Muscle layer of duodenum (tissue), 2 donors: ENCODE measurements around the gene C17orf75.
"Not testable (repeated sequence)": the region's sequence is repeated elsewhere in the genome, so short reads cannot be mapped to it uniquely, and the experiment has no call there.

Experiments
- H3K27ac ChIP-seq: one replicate; pipeline ENCODE4 v1.7.0; 2013; ENCODE audit warnings: mild to moderate bottlenecking, low read length
- H3K27me3 ChIP-seq: one replicate; pipeline ENCODE4 v1.7.0; 2013; ENCODE audit warnings: low read depth, mild to moderate bottlenecking, control low read depth, low read length
- H3K36me3 ChIP-seq, 2 donors: one replicate each; pipeline ENCODE4 v1.7.0; 2013; ENCODE audit warnings: low read length in 2 of 2, control low read depth in 1 of 2, mild to moderate bottlenecking in 1 of 2; ENCODE audit not compliant: insufficient read depth in 2 of 2, control insufficient read depth in 1 of 2
- H3K4me1 ChIP-seq, 2 donors: one replicate each; pipeline ENCODE4 v1.7.0; 2013; ENCODE audit warnings: low read length in 2 of 2, mild to moderate bottlenecking in 2 of 2, control low read depth in 1 of 2, moderate library complexity in 1 of 2; ENCODE audit not compliant: insufficient read depth in 2 of 2, control insufficient read depth in 1 of 2
- H3K4me3 ChIP-seq, 2 donors: one replicate each; pipeline ENCODE4 v1.7.0; 2013; ENCODE audit warnings: low read length in 2 of 2, low read depth in 1 of 2, mild to moderate bottlenecking in 1 of 2
- H3K9me3 ChIP-seq, 2 donors: one replicate each; pipeline ENCODE4 v1.7.0; 2013; ENCODE audit warnings: low read length in 2 of 2, control low read depth in 1 of 2, mild to moderate bottlenecking in 1 of 2; ENCODE audit not compliant: control insufficient read depth in 1 of 2
- donor health status: healthy.

Gene C17orf75

GRCh38 chr17:32319548-32319905 is 22.4 kb downstream of the C17orf75 start:
- Histone ChIP-seq H3K4me1 (no peaks in the 10 kb centered on the region), H3K27ac (no peak overlapping the region), H3K4me3 (no peak overlapping the region), H3K36me3 (no peaks in the 10 kb centered on the region), H3K9me3 (no peaks in the 10 kb centered on the region), H3K27me3 (no peaks in the 10 kb centered on the region)

GRCh38 chr17:32318071-32318470 is 23.9 kb downstream of the C17orf75 start:
- Histone ChIP-seq H3K27me3 (no peaks in the 10 kb centered on the region), H3K27ac (no peak overlapping the region), H3K36me3 (no peaks in the 10 kb centered on the region), H3K9me3 (no peaks in the 10 kb centered on the region), H3K4me3 (no peak overlapping the region), H3K4me1 (no peaks in the 10 kb centered on the region)

- H3K27ac ChIP-seq: no peak overlapping the region
- H3K4me3 ChIP-seq: no peak overlapping the region
- H3K9me3 ChIP-seq: no peaks in the 10 kb centered on the region
- no peaks in the 10 kb centered on the region for H3K4me1 ChIP-seq
- H3K36me3 ChIP-seq: no peaks in the 10 kb centered on the region
- H3K27me3 ChIP-seq: no peaks in the 10 kb centered on the region
These were observed 24.6 kb downstream of the C17orf75 start for GRCh38 chr17:32317353-32317752.

GRCh38 chr17:32316653-32317052 is 25.3 kb downstream of the C17orf75 start:
- not testable (repeated sequence) for H3K27ac ChIP-seq, H3K27me3 ChIP-seq, H3K9me3 ChIP-seq, H3K4me1 ChIP-seq, H3K36me3 ChIP-seq, H3K4me3 ChIP-seq

DNA sequence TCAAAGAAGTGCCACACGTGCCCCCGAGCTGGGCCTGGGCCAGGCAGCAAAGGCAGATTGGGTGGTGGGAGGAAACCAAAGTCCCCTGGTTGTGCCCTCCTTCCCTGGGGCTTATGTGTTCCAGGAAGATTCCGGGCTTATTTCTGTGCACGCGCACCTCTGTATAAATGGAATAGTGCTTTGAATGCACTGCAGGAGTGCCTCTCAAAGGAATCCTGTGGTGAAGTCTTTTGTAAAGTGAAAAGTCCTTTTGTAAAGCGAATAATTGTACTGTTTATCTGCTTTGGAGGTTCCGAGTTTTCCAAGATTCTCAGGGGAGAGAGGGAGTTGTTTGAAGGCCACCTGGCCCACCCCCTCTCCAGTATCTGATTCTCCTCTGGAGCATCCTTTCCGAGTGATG is 26.8 kb downstream of the C17orf75 start:
- H3K9me3 ChIP-seq: no peaks in the 10 kb centered on the region
- no peaks in the 10 kb centered on the region for H3K27me3 ChIP-seq
- H3K4me3 ChIP-seq: no peak overlapping the region
- H3K36me3 ChIP-seq: no peaks in the 10 kb centered on the region
- no peak overlapping the region for H3K27ac ChIP-seq
- H3K4me1 ChIP-seq: no peaks in the 10 kb centered on the region

DNA sequence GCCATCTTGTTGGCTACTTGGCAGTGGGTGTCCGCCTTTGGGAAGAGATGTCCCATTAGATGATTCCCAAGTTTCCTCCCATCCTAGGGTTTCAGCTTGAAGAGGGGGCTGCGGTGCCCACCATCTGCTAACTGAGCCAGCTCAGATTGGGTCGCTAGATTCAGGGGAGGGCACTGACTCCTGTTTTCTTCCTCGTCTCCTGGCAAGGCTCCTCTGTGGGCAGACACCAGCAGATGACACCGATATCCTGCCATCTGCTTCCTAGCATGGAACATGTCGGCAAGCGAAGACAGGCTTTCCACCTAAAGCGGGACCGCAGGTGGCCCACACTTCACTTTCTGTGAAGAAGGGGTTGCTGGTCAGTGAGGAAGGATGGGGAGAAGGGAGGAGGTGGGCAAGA is 27.3 kb downstream of the C17orf75 start:
- H3K4me1 ChIP-seq: no peaks in the 10 kb centered on the region
- no peak overlapping the region for H3K27ac ChIP-seq
- H3K4me3 ChIP-seq: no peak overlapping the region
- H3K27me3 ChIP-seq: no peaks in the 10 kb centered on the region
- H3K36me3 ChIP-seq: no peaks in the 10 kb centered on the region
- no peaks in the 10 kb centered on the region for H3K9me3 ChIP-seq

- H3K4me1 ChIP-seq: no peaks in the 10 kb centered on the region
- H3K9me3 ChIP-seq: no peaks in the 10 kb centered on the region
- H3K27me3 ChIP-seq: no peaks in the 10 kb centered on the region
- no peak overlapping the region for H3K27ac ChIP-seq
- H3K4me3 ChIP-seq: peak overlapping the region in 1 of 2 donors; percentile 27
- H3K36me3 ChIP-seq: no peaks in the 10 kb centered on the region
These were observed 30.9 kb downstream of the C17orf75 start for GRCh38 chr17:32311028-32311536.

GRCh38 chr17:32307658-32308057 is 34.3 kb downstream of the C17orf75 start:
- Histone ChIP-seq H3K9me3 (no peaks in the 10 kb centered on the region), H3K4me3 (no peak overlapping the region), H3K4me1 (no peaks in the 10 kb centered on the region), H3K36me3 (no peaks in the 10 kb centered on the region), H3K27me3 (no peaks in the 10 kb centered on the region), H3K27ac (no peak overlapping the region)

GRCh38 chr17:32305049-32305448 is 36.9 kb downstream of the C17orf75 start:
- Histone ChIP-seq H3K27ac (no peak overlapping the region), H3K4me1 (no peaks in the 10 kb centered on the region), H3K4me3 (no peak overlapping the region), H3K27me3 (no peaks in the 10 kb centered on the region), H3K36me3 (no peaks in the 10 kb centered on the region), H3K9me3 (no peaks in the 10 kb centered on the region)

DNA sequence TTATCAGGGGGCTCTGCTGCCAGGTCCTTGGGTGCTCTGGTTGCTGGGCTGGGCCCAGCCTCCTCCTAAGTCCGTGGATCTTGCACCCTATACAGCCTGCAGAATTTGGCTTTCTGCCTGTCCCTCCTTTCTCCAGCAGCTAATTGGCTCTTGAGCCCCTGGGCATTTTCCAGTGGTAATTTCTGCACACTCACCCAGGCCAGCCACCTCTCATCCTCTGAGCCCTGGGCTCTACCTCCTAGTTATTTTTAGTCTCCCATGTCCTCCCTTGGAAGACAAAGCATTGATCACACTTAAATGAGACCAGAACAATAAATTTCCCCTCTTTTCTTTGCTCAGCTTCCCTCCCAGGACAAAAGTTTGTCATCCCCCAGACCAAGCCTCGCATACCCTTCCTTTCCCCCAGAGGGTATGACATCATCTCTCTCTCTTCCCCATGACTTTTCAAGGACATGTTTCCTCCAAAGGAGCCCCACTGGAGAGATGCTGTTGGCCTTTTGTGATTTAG is 38.1 kb downstream of the C17orf75 start:
- H3K27me3 ChIP-seq: no peaks in the 10 kb centered on the region
- H3K9me3 ChIP-seq: no peaks in the 10 kb centered on the region
- H3K27ac ChIP-seq: no peak overlapping the region
- no peaks in the 10 kb centered on the region for H3K36me3 ChIP-seq
- H3K4me1 ChIP-seq: no peaks in the 10 kb centered on the region
- no peak overlapping the region for H3K4me3 ChIP-seq

DNA sequence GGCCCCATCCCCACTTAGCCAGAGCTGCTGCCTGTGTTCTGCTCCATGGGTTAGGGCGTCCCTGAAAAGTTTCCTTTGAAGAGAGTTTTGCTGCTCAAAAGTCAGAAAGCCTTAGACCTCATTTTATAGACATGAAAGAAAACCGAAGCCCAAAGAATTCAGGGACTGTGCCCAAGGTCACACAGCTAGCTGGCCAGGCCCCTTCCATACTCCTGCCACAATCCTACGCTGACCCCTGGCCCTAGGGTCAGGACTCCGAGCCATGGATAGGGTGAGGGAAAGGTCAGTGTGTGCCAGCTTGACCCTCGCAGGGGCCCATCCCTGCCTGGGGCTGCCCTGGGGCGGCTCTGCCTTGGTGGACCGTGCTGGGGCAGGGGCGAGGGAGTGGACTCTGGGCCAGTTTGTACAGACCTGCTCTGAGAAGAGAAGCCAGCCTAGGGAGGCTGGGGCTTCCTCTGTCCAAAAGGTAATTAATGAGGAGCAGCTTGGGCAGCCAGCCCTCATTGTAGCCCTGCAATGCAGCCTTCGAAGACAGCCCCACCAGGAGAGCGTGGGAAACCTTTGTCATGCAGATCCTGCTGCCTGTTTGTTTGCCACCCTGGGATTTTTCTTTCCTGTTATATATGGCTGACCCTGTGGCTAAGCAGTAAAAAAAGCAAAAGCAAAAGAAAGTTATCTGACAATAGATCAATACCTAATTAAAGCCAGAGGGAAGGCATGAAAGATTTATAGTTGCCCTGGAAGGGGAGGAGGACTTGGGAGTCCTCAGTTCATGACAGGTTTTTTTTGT is 38.9 kb downstream of the C17orf75 start:
- H3K4me1 ChIP-seq: no peaks in the 10 kb centered on the region
- no peaks in the 10 kb centered on the region for H3K36me3 ChIP-seq
- no peak overlapping the region for H3K27ac ChIP-seq
- H3K9me3 ChIP-seq: no peaks in the 10 kb centered on the region
- H3K27me3 ChIP-seq: no peaks in the 10 kb centered on the region
- H3K4me3 ChIP-seq: no peak overlapping the region

DNA sequence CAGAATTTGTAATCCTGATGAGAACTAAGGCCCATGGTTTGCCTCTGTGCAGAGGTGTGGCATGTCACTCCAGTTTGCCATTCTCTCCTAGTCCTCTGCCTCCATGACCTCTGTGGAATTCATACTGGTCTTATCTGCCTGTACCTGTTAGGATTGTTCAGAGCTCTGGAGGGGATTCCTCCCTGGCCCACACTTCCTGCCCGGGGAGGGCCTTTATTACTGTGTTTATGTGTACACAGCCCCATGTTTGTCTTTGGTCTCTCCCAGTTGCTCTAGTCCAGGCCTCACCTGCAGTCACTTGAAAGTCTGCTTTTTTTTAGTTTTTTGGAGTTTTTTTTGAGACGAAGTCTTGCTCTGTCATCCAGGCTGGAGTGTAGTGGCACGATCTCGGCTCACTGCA is 39.9 kb downstream of the C17orf75 start:
- Histone ChIP-seq H3K27me3 (no peaks in the 10 kb centered on the region), H3K36me3 (no peaks in the 10 kb centered on the region)

More for the DNA sequence above, 39.9 kb downstream of the C17orf75 start:
- Histone ChIP-seq H3K4me3 (no peak overlapping the region), H3K9me3 (no peaks in the 10 kb centered on the region), H3K4me1 (no peaks in the 10 kb centered on the region), H3K27ac (no peak overlapping the region)
